NCI-H524 treated with DMSO at 0.1 percent for 48 hours (cell line): ENCODE measurements around the gene DNAH7.
"Not testable (repeated sequence)": the region's sequence is repeated elsewhere in the genome, so short reads cannot be mapped to it uniquely, and the experiment has no call there.

ENCODE experiments used
- DNase-seq: peaks from one replicate; lab custom pipeline; 2025; lab: John Stamatoyannopoulos, UW

Gene DNAH7

GRCh38 chr2:195721042-195721441, 347.6 kb downstream of the DNAH7 start:
- no peak for DNase-seq

GRCh38 chr2:195716466-195716865, 352.2 kb downstream of the DNAH7 start:
- no peak for DNase-seq

DNA sequence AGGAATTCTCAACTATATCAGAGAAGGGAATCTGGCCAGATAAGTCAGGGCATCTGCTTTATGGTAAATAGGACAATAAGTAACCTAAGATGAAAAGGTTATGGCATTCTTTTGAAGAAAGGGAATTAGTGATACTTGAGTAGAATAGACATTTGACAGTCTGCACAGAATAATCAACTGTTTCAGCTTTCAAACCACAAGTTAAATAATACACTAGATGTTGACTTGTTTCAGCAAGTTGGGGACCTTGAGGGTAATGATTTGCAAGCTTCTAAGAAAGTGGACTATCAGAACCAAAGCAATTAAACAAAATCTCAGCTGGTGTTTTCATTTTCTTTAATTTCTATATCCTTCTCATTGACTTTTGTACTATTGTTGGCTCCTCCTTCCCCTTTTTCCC, 357.2 kb downstream of the DNAH7 start:
- no peak for DNase-seq

GRCh38 chr2:195709901-195710806, 358.5 kb downstream of the DNAH7 start:
- DNase-seq = no peak

DNA sequence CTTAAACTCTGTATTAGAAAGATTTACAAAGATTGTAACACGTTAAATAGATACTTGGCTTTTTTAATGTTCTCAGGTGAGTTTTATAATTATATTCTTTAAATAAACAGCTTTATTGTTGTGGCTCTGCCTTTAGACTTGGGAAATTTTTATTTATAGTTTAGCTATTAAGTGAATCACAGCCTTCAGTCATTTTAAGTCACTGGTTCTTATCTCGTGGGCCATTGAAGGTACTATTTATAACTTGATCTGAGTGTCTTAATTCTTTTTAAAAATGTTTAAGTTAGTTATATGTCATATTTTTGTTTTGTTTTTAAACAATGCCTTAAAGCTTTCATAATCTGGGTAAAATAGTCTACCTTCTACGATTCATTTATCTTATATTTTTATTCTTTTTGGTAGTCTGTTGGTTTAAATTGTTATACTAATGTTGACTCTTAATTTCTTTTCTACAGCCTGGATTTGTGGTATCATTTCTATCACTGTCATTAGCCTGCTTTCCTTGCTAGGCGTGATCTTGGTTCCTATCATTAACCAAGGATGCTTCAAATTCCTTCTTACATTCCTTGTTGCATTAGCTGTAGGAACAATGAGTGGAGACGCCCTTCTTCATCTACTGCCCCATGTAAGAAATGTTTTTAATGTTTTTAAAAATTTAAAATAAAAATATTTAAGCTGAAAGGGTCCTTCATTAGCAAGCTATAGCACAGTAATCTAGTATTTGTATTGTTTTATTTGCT, 362.3 kb downstream of the DNAH7 start:
- no peak for DNase-seq

DNA sequence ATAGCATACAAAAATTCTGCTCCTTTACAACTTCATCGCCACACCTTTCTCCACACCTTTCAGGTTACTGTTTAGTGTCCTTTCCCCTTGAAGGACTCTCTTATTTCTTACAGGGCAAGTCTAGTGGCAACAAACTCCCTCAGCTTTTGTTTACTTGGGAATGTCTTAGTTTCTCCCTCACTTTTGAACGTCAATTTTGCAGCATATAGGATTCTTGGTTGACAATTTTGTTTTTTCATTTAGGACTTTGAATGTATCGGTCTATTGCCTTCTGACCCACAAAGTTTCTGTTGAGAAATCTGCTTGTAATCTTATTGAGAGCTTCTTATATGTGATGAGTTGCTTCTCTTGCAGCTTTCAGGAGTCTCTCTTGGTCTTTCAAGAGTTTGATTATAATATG, 368.2 kb downstream of the DNAH7 start:
- no peak for DNase-seq

DNA sequence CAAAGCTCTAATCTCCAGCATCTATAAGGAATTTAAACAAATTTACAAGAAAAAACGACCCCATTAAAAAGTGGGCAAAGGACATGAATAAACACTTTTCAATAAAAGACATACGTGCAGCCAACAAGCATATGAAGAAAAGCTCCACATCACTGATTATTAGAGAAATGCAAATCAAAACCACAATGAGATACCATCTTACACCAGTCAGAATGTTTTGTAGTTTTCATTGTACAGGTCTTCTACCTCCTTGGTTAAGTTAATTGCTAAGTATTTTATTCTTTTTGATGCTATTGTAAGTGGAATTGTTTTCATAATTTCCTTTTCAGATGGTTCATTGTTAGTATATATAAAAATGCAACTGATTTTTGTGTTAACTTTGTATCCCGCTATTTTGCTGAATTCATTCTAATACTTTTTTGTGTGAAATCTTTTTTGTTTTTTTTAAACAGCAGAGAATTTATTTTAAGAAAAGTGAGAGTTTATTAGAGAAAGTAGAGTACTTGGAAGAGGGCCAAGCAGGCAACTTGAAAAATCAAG, 370.9 kb downstream of the DNAH7 start:
- no peak for DNase-seq

- DNase-seq = no peak
Measured at GRCh38 chr2:195696012-195696411, 372.6 kb downstream of the DNAH7 start.

DNA sequence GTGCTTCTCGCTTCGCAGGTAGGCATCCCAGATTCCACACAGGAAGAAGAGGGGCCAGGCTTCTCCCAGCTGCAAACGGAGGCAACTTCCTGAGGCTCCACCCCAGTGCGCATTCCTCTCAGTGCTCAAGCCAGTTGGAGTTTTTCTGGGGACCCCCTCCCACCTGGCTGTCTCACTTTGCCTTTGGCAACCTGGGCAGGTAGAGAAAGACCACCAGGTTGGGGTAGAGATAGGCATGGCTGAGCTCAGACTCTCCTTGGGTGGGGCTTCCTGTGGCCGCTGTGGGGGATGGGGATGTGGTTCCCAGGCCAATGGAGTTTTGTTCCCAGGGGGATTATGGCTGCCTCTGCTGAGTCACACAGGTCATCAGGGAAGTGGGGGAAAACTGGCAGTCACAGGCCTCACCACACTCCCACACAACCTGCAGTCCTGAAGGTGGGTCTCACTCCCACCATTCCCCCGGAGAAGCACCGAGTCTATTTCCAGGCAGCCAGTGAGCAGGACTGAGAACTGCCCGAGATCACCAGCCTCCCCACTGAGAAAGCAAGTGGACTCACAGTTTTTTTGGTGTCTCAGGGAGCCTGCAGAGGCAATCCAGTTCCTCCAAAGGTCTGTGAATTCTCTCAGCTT, 373.5 kb downstream of the DNAH7 start:
- DNase-seq = no peak

DNA sequence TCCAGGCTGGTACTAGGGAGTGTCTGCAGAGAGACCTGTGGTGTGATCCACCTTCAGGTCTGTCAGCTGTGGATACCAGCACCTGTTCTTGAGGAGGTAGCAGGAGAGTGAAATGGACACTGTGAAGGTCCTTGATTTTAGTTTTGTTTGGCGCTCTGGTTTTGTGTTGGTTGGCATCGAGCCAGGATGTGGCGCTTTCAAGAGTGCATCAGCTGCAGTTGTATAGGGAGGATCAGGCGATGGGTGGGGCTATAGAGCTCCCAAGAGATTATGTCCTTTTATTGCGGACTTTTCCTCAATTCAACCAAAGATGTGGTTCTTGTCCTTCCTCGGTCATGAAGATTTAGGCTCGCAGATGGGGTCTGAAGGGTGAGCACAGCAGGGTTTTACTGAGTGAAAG, 374.1 kb downstream of the DNAH7 start:
- no peak for DNase-seq

GRCh38 chr2:195692531-195692930, 376.1 kb downstream of the DNAH7 start:
- DNase-seq = not testable (repeated sequence)
